ENCODE results near the gene MPL. TPM values are rescaled to one million over a fixed set of nuclear protein-coding genes. Genes with fewer than 3 reads are reported as not detected.

MPL gene
- total and polyA plus RNA-seq, 2 of the 8 experiments (the other 6 are each of a cell fraction or from before 2014, with no cell fraction given), result 0.08 TPM; not detected in 1

GRCh38 chr1:43321331-43321891, 16.2 kb upstream of the MPL start:
- POLR2A ChIA-PET (ENCODE audit: partially characterized antibody), result interaction anchor here (1.7 kb wide), 1 partner anchor 17 kb away, joined by 5 read pairs; no protein-coding TSS in a partner anchor
- Histone ChIP-seq H3K4ac (replicated peaks; ENCODE audit: insufficient read length, low read depth, low read length) (no peak overlapping the region), H2BK15ac (ENCODE audit: low read length) (no peak overlapping the region), H4K8ac (ENCODE audit: extremely low read depth, insufficient read depth, low read length) (no peak overlapping the region; the same call in 1 of the 2 replicates), H3K79me2 (ENCODE audit: control insufficient read depth in 1 of 2, insufficient read depth in 2 of 2, low read length in 2 of 2) (no peaks in the 10 kb centered on the region), H2BK120ac (replicated peaks; ENCODE audit: low read depth, low read length) (no peak overlapping the region), H3K9ac (replicated peaks in 1 of 4; ENCODE audit: extremely low read depth in 1 of 4, low read depth in 3 of 4, low read length in 3 of 4) (no peak overlapping the region), H2AK5ac (ENCODE audit: low read depth, low read length) (no peak overlapping the region), H3K27ac (ENCODE audit: low read depth, low read length) (no peak overlapping the region), H3K18ac (ENCODE audit: extremely low read depth, low read length) (no peak overlapping the region), H4K91ac (replicated peaks; ENCODE audit: insufficient read length, low read length) (no peak overlapping the region), H3K36me3 (ENCODE audit: control insufficient read depth in 2 of 4, insufficient read depth in 4 of 4, low read length in 3 of 4) (no peaks in the 10 kb centered on the region), H3K23ac (ENCODE audit: insufficient read length) (no peak overlapping the region), H3K56ac (replicated peaks; ENCODE audit: insufficient read length, low read depth, low read length) (no peak overlapping the region), H2BK5ac (ENCODE audit: low read depth, low read length) (no peak overlapping the region), H3K4me1 (replicated peaks in 1 of 4; ENCODE audit: control insufficient read depth in 3 of 4, insufficient read depth in 4 of 4, low read length in 3 of 4) (peaks cover 0 to 5% (median 2%) of the 10 kb centered on the region in 4 experiments; a peak in 3 of 7 replicates), H4K20me1 (replicated peaks in 1 of 2; ENCODE audit: control insufficient read depth in 1 of 2, insufficient read depth in 2 of 2, low read length in 2 of 2) (no peaks in the 10 kb centered on the region), H3K4me2 (ENCODE audit: insufficient read depth in 1 of 2, low read depth in 2 of 2, low read length in 2 of 2) (no peak overlapping the region), H2BK20ac (ENCODE audit: low read length) (no peak overlapping the region), H2AFZ (ENCODE audit: low read length) (no peak overlapping the region; the same call in 1 of the 2 replicates), H3K9me3 (ENCODE audit: insufficient read depth in 2 of 2, low read depth in 1 of 2, low read length in 1 of 2) (0 out of 4 replicates have a peak, but pooled peaks cover 0 to 2% of the 10 kb centered on the region in 2 experiments), H3K23me2 (ENCODE audit: low read depth, low read length) (no peaks in the 10 kb centered on the region), H3K4me3 (ENCODE audit: extremely low read depth in 1 of 4, insufficient read depth in 2 of 4, low read depth in 3 of 4, low read length in 4 of 4) (no peak overlapping the region), H3K14ac (ENCODE audit: insufficient read length) (no peak overlapping the region), H3K79me1 (ENCODE audit: low read depth, low read length) (no peaks in the 10 kb centered on the region), H3K27me3 (replicated peaks in 1 of 4; ENCODE audit: control insufficient read depth in 3 of 4, extremely low read depth in 1 of 4, insufficient read depth in 3 of 4, low read length in 3 of 4) (no peaks in the 10 kb centered on the region; a peak in 1 of 7 replicates), H2BK12ac (ENCODE audit: low read depth, low read length) (no peak overlapping the region), H4K5ac (ENCODE audit: insufficient read length, low read depth, low read length) (no peak overlapping the region)
- 93% methylated on average over 16 of the region's 16 CpGs; no CpG with 5 or more reads in 1 of the 2 experiments for WGBS, 2 experiments (ENCODE audit: extremely low coverage in 1 of 2, insufficient coverage in 1 of 2, insufficient read length in 1 of 2, insufficient replicate concordance in 2 of 2, low coverage in 1 of 2, low lambda C conversion rate in 2 of 2, missing lambda C conversion rate in 1 of 2)
- no peak for DNase-seq (ENCODE audit: low read depth in 1 of 2, low spot score in 2 of 2)
- no peak for FAIRE-seq
- CTCF ChIA-PET (ENCODE audit: partially characterized antibody), result interaction anchor here (0.5 to 2.0 kb wide), 4 partner anchors 8 to 120 kb away, joined by 3 to 8 read pairs (median 3); no protein-coding TSS in a partner anchor
- TF ChIP-seq TAF1 (IDR thresholded peaks at IDR 0.05; ENCODE audit: low read depth, low read length) (no peak), CBX5 (IDR thresholded peaks at IDR 0.05; ENCODE audit: low read depth, low read length) (no peak), SIX5 (IDR thresholded peaks at IDR 0.05; ENCODE audit: low read depth, low read length) (no peak), YY1 (IDR thresholded peaks at IDR 0.05; ENCODE audit: low read depth, low read length) (no peak), FOSL1 (IDR thresholded peaks at IDR 0.05; ENCODE audit: insufficient read depth, low read depth, low read length) (no peak), MAFK (IDR thresholded peaks at IDR 0.05; ENCODE audit: low read depth, low read length) (no peak), KDM1A (IDR thresholded peaks at IDR 0.05; ENCODE audit: borderline replicate concordance, low read length) (no peak), SP1 (IDR thresholded peaks at IDR 0.05; ENCODE audit: low read depth, low read length) (no peak), SAP30 (IDR thresholded peaks at IDR 0.05; ENCODE audit: insufficient read depth, insufficient replicate concordance, low read length) (no peak), RBBP5 (IDR thresholded peaks at IDR 0.05; ENCODE audit: borderline replicate concordance, low read depth, low read length) (no peak), HDAC2 (IDR thresholded peaks at IDR 0.05; ENCODE audit: borderline replicate concordance in 1 of 2, low read depth in 2 of 2, low read length in 2 of 2) (no peak)
- TF ChIP-seq, protein P1, sequence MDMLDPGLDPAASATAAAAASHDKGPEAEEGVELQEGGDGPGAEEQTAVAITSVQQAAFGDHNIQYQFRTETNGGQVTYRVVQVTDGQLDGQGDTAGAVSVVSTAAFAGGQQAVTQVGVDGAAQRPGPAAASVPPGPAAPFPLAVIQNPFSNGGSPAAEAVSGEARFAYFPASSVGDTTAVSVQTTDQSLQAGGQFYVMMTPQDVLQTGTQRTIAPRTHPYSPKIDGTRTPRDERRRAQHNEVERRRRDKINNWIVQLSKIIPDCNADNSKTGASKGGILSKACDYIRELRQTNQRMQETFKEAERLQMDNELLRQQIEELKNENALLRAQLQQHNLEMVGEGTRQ (IDR thresholded peaks at IDR 0.05; ENCODE audit: low read length), result no peak
